GM18873 (cell line): ENCODE measurements around the gene PNPLA7.

Experiments used
- ATAC-seq: cut with Tn5 transposase; IDR thresholded peaks from one replicate; pipeline ENCODE4 v1.9.1; 2021; ENCODE audit warnings: mild to moderate bottlenecking, moderate library complexity, moderate number of reproducible peaks; ENCODE audit not compliant: unreplicated experiment, low FRiP score

PNPLA7 gene

DNA sequence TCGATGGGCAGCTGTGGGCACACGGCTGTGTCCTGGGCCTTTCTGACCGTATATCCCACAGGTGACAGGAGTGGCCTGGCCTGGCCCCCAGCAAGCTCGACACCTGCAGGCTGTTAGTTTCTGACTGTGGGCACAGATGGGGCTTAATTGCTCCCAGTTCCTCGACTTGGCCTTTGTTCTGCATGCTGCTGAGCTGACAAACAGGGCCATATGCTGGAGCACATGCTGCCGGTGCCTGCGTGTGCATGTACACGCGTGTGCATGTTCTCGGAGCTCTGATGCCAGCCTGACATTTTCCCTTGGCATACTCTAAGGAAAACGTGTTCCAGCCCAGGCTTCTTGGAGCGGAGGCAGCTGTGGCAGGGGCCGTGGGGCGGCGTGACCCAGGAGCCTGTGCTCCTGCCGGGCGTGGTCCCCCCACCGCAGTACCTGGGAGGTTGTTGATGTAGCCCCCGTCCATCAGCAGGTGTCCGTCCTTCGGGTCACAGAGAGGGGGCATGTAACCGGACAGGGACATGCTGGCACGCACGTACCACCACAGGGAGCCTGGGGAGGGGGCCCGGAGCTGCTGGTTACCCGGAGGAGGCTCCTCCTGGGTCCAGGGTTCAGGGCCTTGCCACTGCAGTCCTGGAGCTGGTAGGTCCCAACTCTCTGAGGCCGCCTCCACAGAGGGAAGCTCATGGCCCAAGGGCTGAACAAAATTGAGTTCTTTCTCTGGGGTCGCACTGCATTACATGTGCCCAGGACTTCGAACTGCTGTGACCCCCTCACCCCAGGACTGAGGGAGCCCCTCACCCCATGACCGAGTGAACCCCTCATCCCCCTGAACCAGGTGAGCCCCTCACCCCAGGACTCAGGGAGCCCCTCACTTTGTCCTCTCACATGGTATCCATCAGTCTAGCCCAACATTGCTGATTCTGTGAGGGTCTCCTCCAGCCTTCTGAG lies 86.9 kb downstream of the PNPLA7 start:
- no peak for ATAC-seq

DNA sequence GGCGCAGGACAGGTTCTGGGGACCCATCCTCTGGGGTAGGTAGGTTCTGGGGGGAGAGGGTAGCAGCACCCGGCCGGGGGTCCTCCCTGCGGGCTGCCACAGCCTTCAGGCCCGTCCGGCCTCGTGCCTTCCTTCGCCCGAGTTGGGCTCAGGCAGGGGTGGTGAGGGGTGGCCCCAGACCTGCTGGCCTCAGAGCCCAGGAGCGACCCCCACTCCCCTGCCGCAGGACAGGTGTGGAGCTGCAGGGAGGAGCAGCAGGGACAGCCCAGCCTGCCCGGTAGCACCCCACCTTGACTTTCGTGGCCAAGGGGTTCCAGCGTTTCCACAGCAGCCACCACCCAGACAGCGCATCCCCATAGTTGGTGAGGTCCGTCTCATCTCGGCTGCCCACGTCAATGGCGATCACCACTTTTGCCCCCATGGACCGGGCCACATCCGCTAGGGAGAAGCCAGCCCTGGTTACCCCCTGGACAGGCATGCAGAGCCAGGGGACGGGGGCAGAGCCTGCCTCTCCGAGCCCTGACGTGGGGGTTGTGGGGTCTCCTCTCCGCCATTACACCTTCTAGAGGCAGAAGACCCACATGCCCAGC lies 87.7 kb downstream of the PNPLA7 start:
- no peak for ATAC-seq

DNA sequence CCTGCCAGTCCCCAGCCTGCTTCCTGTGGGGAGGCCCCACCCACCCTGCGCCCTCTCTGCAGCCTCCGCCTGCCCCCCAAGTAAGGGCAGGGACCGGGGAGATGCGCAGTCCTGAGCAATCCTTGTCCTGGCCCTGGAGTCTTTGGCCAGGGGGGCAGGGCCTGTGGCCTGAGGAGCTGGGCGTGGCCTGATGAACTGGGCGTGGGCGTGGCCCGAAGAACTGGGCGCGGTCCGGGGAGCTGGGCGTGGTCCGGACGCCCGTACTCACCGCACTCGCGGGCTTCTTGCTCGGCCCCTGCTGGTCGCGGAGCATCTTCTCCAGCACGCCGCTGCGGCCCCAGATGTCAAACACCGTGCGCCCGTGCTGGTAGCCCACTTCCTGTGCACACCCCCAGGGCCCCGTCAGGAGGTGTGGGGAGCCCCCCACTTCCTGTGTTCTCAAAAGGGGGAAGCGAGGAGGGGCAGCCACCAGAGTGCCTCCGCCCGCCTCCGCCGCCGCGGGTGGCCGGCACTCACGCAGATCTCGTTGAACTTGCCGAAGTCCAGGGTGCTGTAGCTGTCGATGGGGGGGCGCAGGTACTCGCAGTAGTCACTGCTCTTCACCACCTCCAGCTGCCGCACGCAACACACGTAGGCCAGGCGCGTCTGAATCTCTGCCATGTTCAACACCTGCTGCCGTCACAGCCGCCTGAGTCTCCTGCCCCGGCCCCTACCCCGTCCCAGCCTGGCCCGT lies 88.4 kb downstream of the PNPLA7 start:
- ATAC-seq = no peak

GRCh38 chr9:137461316-137461662 lies 88.9 kb downstream of the PNPLA7 start:
- ATAC-seq = no peak

- no peak for ATAC-seq
These were observed 89.6 kb downstream of the PNPLA7 start for GRCh38 chr9:137460363-137461315.

DNA sequence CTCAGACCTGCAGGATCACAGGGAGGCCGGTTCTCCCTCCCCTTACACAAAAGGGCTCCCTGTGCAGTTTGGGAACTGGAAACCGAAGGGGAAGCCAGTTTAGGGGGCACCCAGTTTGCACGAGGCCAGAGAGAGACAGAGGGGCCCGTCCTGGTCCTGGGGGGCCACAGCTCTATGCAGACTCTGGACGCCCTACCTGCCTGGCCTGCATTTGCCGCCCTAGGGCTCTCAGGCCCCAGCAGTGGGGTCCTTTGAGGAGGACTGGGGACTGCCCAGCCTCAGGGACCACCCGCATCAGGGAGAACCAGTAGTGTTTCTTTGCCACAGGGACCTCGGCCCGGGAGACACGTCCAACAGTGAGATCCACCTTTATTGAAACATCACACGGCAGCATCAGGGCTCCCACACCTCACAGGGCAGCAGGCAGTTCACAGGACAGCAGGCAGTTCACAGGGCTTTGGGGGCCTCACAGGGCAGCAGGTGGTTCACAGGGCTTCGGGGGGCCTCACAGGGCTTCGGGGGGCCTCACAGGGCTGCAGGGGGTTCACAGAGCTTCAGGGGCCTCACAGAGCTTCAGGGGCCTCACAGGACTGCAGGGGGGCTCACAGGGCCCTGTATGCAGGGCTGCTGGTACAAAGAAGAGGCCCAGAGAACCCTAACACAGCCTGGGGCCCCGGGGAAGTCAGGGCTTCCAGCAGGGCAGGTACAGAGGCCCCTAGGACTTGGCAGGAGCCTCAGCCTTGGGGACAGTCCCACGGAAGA lies 90.4 kb downstream of the PNPLA7 start:
- no peak for ATAC-seq

GRCh38 chr9:137459152-137459600 lies 91.0 kb downstream of the PNPLA7 start, which contains the start of gene NSMF:
Gene NSMF (minus strand): TSS chr9:137459334. CDS start chr9:137459102, 232 bp downstream.
- ATAC-seq = no peak

GRCh38 chr9:137458194-137459151 lies 91.7 kb downstream of the PNPLA7 start:
- ATAC-seq = no peak

DNA sequence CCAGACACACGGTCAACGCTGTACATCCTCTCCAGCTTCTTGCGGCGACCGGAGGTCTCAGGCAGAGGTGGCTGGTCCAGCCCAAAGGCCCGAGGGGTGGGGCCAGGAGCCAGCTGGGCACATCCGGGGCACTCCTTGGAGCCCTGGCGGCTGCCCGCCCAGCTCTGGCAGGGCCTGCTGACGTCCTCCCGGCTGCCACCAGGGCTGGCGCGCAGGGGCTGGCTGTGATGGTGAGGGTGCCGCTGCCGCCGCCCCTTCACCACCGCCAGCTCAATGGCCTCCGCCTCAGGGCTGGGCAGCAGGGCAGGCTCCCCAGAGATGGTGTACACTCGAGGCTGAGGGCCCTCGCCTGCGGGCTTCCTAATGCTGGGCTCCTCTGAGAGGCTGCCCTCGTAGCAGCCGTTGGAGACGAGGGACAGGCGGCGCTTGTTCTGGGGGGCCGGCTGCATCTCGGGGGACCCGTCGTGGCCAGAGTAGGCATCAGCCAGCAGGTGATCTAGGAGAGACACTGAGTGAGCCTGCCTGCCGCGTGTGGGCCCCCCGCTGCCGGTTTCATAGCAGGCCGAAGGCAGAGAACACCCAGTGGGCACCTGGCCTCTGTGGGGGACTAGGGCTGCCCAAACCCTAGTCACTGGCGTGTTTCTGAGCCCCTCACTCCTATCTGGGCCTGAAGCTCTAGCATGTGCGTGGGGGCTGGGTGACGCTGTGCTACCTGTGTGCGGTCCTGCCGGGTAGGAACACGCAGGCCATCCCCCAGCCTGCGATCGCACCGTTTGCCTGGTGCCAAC lies 92.6 kb downstream of the PNPLA7 start:
- ATAC-seq = no peak

- ATAC-seq = no peak
These were observed 93.3 kb downstream of the PNPLA7 start for GRCh38 chr9:137456864-137457405.

DNA sequence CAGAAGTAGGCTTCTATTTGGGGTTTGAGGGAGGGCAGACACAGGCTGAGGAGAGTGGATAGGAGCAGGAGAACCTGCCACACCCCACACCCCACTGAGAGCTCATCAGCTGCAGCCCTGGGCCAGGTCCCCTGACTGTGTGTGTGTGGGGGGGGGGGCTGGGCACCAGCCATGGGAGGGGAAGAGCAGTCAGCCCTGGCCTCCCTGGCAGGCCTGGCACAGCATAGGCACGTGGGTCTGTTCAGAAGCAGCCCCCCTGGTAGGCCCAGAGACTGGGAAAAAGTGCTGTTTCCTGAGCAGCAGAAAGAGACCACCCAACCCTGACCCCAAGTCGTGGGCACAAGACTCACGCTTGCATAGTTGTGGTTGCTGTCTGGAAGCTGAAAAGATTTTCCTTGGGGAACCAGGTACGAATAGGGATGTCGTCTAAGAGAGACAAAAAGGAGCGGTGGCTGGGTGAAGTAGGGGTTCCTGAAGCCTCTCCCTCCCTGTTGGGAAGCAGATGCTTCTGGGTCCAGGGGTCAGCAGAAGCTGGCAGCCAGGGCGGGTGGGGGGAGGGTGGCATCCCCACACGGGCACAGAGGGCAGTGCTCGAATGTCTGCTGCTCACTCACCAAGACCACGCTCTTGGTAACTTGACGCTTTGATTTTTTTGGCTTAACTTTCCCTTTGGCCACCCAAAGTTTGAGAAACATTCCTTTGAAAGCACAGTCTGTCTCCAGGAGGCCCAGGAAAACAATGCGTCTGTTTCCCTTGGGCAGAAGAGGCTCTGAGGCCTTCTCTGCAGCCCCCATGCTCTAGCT lies 93.9 kb downstream of the PNPLA7 start:
- ATAC-seq = no peak

DNA sequence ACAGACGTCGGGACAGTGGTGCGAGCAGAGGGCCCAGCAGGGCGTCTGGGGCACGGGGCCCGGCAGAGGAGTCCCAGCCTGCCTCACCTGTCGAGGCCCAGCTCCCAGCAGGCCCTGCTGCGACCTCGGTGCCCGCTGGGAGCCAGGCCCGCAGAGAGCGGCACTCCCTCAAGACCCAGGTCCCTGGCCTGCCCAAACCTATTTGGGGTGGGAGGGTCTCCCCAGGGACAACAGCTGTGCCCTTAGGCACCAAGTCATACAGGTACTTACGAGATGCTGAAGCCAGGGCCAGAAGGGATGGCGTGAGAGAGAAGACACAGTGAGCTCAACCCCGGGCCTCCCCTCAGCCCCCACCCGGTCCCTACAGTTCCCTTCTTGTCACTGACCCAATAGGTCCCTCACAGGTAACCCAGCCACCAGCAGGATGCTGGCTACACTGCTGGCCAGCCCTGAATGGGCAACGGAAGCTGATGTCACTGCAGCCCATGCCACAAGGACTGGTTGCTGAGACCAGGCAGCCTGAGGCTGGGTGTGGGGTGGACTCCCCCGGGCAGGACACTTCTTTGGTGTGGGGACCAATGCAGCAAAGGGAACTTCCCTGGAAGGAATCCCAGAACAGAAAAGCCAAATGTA lies 94.7 kb downstream of the PNPLA7 start:
- no peak for ATAC-seq

DNA sequence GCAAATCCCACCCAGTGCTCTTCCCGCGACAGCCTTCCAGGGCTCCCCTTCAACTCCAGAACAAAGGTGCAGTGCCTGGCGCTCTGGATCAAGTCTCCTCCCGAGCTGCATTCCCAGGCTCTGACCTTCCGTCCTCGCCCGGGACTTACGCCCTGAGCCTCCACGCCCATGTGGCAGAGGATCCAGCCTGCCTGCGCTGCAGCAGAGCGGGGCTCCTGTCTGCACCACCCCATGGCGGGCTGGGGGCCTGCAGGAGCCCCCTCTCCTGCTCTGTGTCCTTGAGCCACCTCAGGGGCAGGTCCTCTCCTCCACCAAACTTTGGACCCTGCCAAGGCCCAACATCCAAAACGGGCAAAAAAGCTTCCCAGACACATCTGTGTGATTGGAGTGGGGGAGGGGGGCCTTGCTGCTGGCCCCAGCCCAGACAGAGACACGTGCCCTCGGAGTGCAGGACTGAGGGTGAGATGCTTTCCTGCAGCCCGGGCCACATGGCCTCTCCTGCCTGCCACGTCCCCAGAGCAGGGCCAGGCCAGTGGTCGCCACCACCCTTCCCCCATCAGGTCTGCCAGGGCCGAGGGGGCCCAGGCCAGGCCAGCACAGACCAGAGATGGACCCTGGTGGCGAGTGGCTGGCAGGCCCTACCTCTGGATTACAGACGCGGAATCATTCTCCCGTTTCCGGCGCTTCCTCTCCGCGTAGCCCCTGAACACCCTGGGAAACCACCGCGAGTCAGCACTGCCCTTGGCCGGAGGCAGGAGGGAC lies 95.4 kb downstream of the PNPLA7 start:
- no peak for ATAC-seq

GRCh38 chr9:137454145-137454596 lies 96.0 kb downstream of the PNPLA7 start:
- no peak for ATAC-seq

DNA sequence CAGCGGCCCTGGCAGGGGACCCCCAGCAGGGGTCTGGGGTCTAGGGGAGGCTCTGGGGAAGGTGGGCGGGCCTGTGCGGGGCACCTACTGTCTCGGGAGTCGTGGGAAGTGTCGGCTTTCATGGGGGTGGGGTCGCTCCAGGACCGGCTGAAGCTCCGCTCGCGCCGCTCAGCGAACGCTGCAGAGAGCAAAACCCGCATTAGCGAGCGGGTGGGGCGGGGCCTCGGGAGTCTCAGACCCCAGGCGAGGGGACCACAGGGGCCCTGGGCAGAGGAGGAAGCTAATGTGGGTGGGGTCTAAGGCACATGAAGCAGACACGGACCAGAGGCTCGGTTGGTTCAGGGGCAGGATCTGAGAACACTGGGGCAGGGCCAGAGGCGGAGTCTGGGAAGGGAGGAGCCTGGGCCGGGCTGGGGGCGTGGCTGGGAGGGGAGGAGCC lies 96.5 kb downstream of the PNPLA7 start:
- ATAC-seq = no peak
